Motor neuron (in vitro differentiated cells): ENCODE data around the gene TIGIT. TPM values are rescaled to one million over a fixed set of nuclear protein-coding genes. Genes with fewer than 3 reads are reported as not detected.

Source experiments
- ATAC-seq, 8 experiments: fragments of 200-7000 bp; cut with Tn5 transposase; replicated peaks in 6 of 8; 2 replicates each; pipeline ENCODE4 v1.8.0; 2021; ENCODE audit warnings: mild to moderate bottlenecking in 8 of 8, moderate library complexity in 8 of 8
- H3K27ac ChIP-seq, 2 donors: fragments of 250-450 bp; sonication (Bioruptor Pico); 2 replicates each; pipeline ENCODE4 v1.9.0; 2021; ENCODE audit warnings: antibody characterized with exemption in 2 of 2, mild to moderate bottlenecking in 2 of 2, moderate library complexity in 1 of 2
- H3K4me1 ChIP-seq, 2 donors: fragments of 250-450 bp; sonication (Bioruptor Pico); replicated peaks in 1 of 2; 2 replicates each; pipeline ENCODE4 v1.6.1; 2021; ENCODE audit warnings: antibody characterized with exemption in 2 of 2, mild to moderate bottlenecking in 2 of 2, moderate library complexity in 1 of 2
- H3K4me3 ChIP-seq, 5 donors: fragments of 250-450 bp; sonication (Bioruptor Pico); 2 replicates each; pipeline ENCODE4 v1.9.0; 2021; ENCODE audit warnings: antibody characterized with exemption in 5 of 5, mild to moderate bottlenecking in 5 of 5, moderate library complexity in 4 of 5
- WGBS, 10 experiments: fragments of 450-650 bp; shearing (Covaris generic); methylation state at CpG; one replicate each; pipeline ENCODE4 v1.0.0; 2022; 5-methylcytosine and 5-hydroxymethylcytosine counted together
- in situ Hi-C, 9 experiments: fragments of 400-800 bp; cut with MboI; loops; one replicate each; pipeline ENCODE4 v1.15.0; 2021; ENCODE audit warnings: low sequenced_read_pairs in 9 of 9, low pct_unique_long_range_greater_than_20kb in 2 of 9; ENCODE audit not compliant: unreplicated experiment in 9 of 9
- total RNA-seq, 8 experiments: library from RNA; unstranded; fragments of 300-600 nt; gene quantifications; 2 replicates each; pipeline versions ENCODE4 v1.2.3 to v1.2.4, GENCODE V29; 2022

TIGIT gene
- total RNA-seq, 8 experiments from 2014 or later: 0.17 to 1.5 (median 0.54) TPM

DNA sequence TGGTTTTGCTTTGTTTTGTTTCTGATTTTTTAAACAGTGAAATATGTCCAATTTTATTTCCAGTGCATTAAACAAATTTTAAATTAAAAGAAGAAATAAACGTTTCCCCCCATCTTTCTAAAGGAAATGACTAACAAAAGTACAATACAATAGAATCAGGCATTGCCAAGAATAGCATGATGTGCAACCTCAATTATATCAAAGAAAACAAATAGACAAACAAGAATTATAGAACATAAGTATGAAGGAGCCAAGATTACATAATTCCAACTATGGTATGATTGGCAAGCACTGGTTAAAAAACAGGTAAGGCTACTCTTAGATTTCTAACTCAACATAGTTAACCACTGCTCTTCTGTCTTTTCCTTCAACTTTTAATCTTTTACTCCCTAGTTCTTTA is 26.4 kb downstream of the TIGIT start:
- in situ Hi-C loops: no loop called here
- ATAC-seq: no peak
- H3K4me1 ChIP-seq: no peaks in the 10 kb centered on the region
- 0 to 100% (median 68%) methylated on average over 1 of the region's 1 CpG for WGBS, 10 experiments
- no peak overlapping the region for H3K4me3 ChIP-seq
- no peak overlapping the region for H3K27ac ChIP-seq

DNA sequence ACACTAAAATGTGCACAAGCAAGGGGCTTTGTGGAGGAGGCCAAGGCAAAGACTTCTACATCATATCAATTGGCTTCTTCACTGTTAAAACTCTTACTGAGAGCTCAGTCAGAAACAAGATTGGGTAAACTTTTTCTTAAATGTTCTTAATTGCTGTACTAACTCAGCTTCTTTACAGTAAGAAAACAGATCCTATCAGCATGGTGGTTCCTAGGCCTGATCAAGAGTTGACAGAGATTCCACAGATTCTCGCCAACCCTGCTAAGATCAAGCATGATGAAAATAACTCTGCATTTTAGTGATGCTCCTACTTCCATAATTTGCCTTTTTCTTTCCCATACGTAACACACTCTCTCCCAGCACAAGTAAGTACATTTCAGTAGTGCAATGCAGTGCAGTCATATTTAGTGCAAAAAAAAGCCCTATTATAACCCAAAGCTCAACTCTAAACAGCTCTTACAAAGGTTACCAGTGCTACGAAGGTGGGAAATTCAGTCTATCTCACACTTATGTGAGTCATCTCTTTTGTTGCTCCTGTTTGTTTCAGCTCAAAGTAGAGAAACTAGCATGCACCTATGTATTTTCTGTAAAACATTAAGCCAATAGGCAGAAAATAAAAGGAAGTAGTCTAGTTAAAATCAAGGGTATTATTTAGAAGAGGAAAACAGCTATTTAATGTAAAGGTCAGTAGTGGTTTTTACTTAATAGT is 29.9 kb downstream of the TIGIT start:
- Histone ChIP-seq H3K27ac (no peak overlapping the region), H3K4me1 (no peaks in the 10 kb centered on the region), H3K4me3 (no peak overlapping the region)
- WGBS, 10 experiments: 80 to 100% (median 100%) methylated on average over 1 to 3 of the region's 3 CpGs; no CpG with 5 or more reads in 1 of the 10 experiments
- in situ Hi-C loops: no loop called here
- ATAC-seq: no peak

DNA sequence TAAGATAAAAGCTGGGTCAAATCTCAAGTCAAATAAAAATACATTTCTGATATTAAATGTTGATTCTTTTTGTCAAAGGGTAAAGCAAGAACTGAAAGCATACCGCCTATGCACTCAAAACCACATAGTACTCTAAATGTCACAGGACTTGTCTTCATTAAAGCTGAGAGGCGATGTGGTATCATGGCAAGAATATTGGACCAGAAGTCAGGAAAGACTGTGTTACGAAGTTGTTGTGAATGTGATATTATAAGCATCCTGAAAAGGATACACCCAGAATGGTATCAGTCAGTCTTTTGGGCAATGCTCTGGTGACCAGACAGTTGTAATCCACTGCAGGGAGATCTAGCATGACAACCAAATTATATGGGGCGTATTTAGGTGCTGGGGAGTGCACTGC is 33.8 kb downstream of the TIGIT start:
- in situ Hi-C loops: no loop called here
- Histone ChIP-seq H3K27ac (no peak overlapping the region), H3K4me3 (no peak overlapping the region), H3K4me1 (no peaks in the 10 kb centered on the region)
- ATAC-seq: no peak
- 86 to 100% (median 98%) methylated on average over 1 to 4 of the region's 4 CpGs for WGBS, 10 experiments

DNA sequence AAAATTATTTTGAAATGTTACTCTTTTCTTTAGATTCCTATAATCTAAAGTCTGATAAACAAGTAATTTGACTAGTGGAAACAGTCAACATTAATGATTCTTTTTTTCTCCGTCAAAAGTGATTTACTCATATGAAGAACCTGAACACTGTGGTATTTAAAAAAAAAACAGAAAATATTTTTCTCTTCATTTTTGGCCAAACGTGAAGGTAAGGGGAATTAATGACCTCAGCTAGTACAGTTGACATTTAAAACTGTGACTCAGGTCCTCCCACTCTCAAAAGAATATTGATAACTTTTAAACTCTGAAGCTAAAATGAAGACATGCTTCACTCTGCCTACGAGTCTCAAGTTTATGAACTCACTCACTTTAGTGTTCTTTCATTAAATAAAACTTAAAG is 34.5 kb downstream of the TIGIT start:
- in situ Hi-C loops: no loop called here
- ATAC-seq: no peak
- 72 to 95% (median 88%) methylated on average over 3 of the region's 3 CpGs for WGBS, 10 experiments
- Histone ChIP-seq H3K4me3 (no peak overlapping the region), H3K27ac (no peak overlapping the region), H3K4me1 (peaks cover 0 to 2% of the 10 kb centered on the region in 2 donors)

DNA sequence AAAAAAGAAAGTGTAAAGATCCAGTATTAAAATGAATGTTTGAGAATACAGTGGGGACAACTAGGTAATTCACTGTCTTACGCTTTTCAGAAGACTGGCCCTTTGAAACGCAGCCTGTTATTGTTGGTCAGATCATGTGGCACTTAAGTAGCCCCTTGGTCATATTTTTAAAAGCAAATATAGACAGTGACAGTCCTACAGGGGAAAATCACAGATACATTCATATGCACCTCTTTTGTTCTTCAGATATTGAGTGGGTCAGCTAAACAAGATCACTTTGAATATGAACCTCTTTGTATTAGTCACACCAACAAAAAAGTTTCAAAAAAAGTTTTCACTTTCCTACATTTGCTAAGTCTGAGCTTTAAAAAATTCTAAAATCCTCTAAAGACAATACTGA is 36.0 kb downstream of the TIGIT start:
- no peak overlapping the region for H3K27ac ChIP-seq
- H3K4me3 ChIP-seq: no peak overlapping the region
- H3K4me1 ChIP-seq: peaks cover 0 to 5% of the 10 kb centered on the region in 2 donors
- no peak for ATAC-seq
- 80 to 100% (median 100%) methylated on average over 1 to 2 of the region's 2 CpGs; no CpG with 5 or more reads in 1 of the 10 experiments for WGBS, 10 experiments
- in situ Hi-C loops: no loop called here

DNA sequence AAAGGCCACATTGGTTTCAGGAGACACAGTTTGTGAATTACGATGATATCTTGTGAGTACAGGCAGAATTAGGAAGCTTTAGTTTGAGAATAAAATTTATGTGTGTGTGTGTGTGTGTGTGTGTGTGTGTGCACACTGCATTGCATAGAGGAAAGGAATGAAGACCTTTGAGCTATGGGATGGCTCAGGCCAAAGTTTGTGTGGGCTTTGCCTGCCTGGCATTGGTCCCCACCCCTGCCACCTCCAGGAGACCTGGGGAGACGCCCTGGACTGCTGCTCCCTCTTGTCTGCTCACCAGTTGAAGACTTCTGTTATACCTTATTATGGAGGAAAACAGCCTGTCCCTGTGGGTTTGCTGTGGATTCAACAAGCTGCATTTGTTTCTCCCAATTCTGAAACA is 37.2 kb downstream of the TIGIT start:
- H3K4me1 ChIP-seq: peaks cover 0 to 5% of the 10 kb centered on the region in 2 donors
- H3K27ac ChIP-seq: no peak overlapping the region
- in situ Hi-C loops: no loop called here
- no peak overlapping the region for H3K4me3 ChIP-seq
- WGBS, 10 experiments: 80 to 100% (median 100%) methylated on average over 1 to 2 of the region's 2 CpGs; no CpG with 5 or more reads in 4 of the 10 experiments
- ATAC-seq: no peak

DNA sequence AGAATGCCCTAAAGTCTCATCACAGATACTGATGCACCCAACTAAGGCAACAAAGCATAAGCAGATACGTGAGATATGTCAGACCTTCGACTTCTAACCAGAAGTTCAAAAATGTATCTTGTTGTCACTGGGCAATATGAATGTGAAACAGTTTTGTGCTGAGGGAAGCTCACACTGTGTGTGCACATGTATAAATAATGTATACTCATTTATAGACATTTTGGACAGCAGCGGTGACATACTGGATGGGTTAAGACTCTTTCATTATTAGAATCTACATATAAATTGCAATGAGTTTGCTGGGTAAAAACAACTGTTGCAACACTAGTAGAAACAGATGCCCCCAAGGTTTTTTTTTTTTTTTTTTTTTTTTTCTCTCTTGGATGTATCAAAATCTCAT is 37.9 kb downstream of the TIGIT start:
- ATAC-seq: no peak
- Histone ChIP-seq H3K27ac (no peak overlapping the region), H3K4me1 (peaks cover 0 to 5% of the 10 kb centered on the region in 2 donors), H3K4me3 (no peak overlapping the region)
- in situ Hi-C loops: no loop called here
- 80 to 100% (median 92%) methylated on average over 1 to 3 of the region's 3 CpGs; no CpG with 5 or more reads in 1 of the 10 experiments for WGBS, 10 experiments

DNA sequence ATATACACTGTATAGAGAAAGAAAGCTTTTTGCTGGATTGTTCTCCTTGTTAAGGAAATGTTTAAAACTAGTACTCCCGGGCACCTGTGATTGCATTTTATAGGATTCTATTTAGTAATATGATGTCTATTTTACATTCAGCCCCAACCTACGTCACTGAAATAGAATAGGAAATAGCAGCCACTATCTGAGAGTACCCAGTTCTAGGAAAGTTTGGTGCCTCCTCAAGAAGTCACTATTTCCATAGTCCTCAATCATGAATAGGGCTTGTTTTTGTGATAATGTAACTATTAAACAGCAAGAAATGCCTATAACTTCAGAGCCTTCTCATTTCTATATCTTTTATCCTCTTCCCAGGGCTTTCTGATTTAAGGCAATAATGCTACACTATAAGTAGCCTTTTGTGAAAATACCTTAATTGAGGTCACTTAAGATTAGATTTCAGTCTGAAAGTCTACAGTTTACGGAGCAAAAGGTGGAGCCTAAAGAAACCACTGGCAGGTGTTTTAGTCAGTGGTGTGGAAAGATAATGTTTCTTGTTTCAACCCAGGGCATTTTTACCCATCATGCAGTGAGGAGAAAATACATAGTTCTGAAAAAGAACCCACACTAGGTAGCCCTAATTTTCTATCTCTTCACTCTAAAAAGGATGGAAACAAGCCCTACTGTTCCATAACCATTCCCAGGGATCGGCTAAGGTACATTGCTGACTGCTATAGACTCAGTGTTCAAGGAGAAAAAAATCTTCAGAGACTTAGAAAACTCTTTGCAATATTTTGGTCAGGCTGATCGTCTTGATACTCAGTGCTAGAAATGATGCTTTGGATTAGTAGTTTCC is 38.7 kb downstream of the TIGIT start:
- Histone ChIP-seq H3K4me1 (peaks cover 0 to 5% of the 10 kb centered on the region in 2 donors), H3K27ac (no peak overlapping the region), H3K4me3 (no peak overlapping the region)
- ATAC-seq: no peak
- 88 to 100% (median 94%) methylated on average over 3 to 5 of the region's 5 CpGs; no CpG with 5 or more reads in 1 of the 10 experiments for WGBS, 10 experiments
- in situ Hi-C loops: no loop called here

DNA sequence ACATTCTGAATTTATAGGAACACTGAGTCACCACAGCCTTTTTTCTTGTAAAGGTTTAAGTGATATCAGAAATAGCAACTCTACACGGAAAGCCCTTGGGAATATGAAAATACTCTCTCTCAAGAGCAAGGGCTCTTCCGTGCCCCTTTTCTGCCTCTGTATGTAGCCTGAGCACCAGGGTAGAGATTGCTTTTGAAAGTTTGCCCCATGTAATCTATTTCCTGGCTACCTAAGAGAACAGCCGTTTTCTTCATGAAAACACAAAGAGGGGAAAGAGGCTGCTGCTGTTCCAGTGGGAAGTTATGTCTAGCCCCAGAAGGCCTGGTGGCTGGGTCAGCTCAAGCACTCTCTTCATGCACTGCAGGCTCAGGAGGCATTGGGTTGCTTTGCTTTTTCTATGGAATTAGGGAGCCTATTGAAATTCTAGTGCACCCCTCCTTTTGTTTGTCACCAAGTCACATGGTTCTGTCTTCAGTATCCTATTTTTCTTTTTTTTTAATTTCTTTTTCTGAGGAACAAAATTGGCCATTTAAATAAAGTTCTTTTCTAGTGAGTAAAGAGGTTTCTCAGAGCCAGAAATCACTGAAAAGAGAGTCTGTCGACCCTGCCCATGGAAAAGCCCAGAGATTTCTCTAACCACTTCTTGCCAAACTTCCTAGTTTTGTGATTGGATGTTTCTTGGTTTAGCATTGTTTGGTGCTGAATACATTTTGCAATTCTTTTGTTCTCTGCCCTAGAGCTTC is 39.5 kb downstream of the TIGIT start:
- in situ Hi-C loops: no loop called here
- WGBS, 10 experiments: 0 to 83% (median 50%) methylated on average over 1 to 4 of the region's 4 CpGs; no CpG with 5 or more reads in 1 of the 10 experiments
- Histone ChIP-seq H3K4me3 (no peak overlapping the region), H3K27ac (no peak overlapping the region), H3K4me1 (peaks cover 0 to 5% of the 10 kb centered on the region in 2 donors)
- ATAC-seq: no peak

DNA sequence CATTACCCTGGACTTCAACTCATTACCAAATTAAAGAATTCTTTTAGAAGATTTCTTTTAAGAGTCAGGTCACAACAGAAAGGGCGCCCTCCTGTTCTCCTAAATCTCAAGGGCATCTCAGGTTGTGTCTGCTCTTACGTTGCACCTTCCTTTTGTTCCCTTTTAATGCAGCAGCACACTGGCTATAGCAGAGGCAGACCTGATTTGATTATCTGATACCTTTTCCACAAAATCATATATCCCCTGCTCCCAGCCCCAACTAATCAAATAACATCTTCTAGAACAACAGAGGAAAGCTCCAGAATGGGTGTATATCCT is 40.1 kb downstream of the TIGIT start:
- Histone ChIP-seq H3K4me1 (peaks cover 0 to 5% of the 10 kb centered on the region in 2 donors), H3K4me3 (no peak overlapping the region), H3K27ac (no peak overlapping the region)
- in situ Hi-C loops: no loop called here
- 50 to 100% (median 94%) methylated on average over 1 to 2 of the region's 2 CpGs; no CpG with 5 or more reads in 3 of the 10 experiments for WGBS, 10 experiments
- ATAC-seq: no peak

DNA sequence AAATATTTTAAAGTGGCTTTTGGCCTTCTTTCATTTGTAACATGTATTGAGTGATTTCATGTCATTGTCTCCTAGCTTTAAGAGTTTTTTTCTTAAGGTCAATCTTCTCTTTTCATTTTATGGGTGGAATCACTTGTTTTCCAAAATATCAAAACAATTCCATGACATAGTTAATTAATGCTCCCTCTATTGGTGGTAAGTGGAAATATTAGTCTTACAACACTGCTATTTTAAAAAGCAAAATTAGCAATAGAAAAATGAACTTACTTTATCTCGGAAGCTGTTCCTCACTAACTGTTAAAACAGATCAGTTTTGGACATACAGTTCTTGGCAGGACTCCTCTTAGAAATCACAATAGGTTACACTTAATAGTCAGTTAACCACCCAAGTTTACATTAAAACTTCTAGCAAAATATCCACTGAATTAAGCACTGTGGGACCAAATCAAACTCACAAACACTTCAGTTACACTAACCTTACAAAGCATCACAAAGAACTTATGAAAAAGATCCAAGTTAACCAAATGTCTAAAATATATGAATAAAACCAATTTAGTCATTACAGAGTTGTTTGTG is 42.4 kb downstream of the TIGIT start:
- no peak for ATAC-seq
- H3K4me3 ChIP-seq: no peak overlapping the region
- 67 to 100% (median 89%) methylated on average over 1 of the region's 1 CpG; no CpG with 5 or more reads in 1 of the 10 experiments for whole genome bisulfite sequencing, 10 experiments
- peaks cover 0 to 5% of the 10 kb centered on the region in 2 donors for H3K4me1 ChIP-seq
- in situ Hi-C loops: no loop called here
- no peak overlapping the region for H3K27ac ChIP-seq

DNA sequence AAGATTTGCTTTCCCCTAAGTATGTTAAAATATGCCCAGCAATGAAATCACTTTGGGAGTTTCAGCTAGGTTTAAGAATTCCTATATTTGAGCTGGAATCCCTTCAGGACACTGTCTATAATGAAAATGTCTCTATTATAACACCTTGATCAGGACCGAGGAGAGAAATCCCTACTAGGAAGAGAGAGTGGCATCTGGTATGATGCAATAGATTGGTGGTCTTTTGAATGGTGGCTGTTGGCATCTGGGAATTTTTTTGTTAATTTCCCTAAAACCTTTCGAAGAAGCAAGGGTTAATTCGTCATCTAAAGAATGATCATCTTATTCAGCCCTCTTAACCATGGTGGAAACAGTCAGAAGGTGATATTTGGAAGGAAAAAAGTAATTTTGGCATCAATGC is 43.0 kb downstream of the TIGIT start:
- Histone ChIP-seq H3K27ac (no peak overlapping the region), H3K4me3 (no peak overlapping the region), H3K4me1 (peaks cover 0 to 5% of the 10 kb centered on the region in 2 donors)
- ATAC-seq: no peak
- in situ Hi-C loops: no loop called here
- 40 to 100% (median 87%) methylated on average over 1 to 3 of the region's 3 CpGs for WGBS, 10 experiments
